Uterine smooth muscle cell (primary cell): ENCODE data around the gene TRPV4. TPM values are rescaled to one million over a fixed set of nuclear protein-coding genes. Genes with fewer than 3 reads are reported as not detected.

Experiments used
- total RNA-seq: library from RNA; depleted of rRNA; stranded (reverse); fragments of >200 nt; gene quantifications from 2 replicates; pipeline ENCODE4 v1.2.3, GENCODE V29; 2014

Gene TRPV4
- 0.66 and 2.2 TPM in 2 replicates for total RNA-seq

DNA sequence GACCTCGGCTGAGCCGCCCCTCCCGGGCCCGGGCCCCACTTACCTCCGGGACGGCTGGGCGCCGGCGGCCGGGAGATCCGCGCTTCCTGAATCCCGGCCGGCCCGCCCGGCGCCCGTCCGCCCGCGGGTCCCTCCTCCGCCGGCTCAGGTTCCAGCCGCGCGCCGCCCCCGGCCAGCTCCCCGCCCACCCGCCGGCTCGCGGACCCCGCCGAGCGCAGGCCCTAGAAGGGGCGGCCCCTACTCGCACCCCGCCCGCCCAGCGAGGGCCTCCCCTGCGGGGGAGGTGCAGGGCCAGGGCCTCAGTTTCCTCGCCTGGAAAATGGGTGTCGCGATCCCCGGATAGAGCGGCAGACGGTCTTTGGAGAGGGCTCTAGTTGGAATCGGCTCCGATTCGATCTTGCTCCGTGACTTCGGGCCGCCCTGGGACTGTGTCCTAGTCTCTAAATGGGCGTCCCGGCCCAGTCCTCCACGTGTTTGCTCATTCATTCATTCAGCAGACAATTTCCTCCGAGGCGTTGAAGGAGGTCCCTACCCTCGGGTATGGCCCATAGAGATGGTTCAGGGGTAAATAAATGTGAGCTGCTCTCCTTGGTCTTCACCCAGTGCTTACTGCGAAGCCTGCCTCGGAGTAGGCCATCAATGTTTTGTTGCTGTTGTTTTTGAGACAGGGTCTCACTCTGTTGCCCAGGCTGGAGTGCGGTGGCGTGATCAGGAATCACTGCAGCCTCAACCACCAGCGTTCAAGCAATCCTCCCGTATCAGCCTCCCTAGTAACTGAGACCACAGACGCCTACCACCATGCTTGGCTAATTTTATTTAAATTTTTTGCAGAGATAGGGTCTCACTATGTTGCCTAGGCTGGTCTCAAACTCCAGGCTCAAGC is at the start of gene TRPV4:
Gene TRPV4, minus strand, starts transcription at position 92 of the 883 bp plus-strand sequence. CDS start 18,602 bp downstream, outside the sequence.

GRCh38 chr12:109880043-109880931 is 47.1 kb upstream of the TRPV4 start, which contains the start of gene GLTP:
TSS of gene GLTP (minus strand) at chr12:109880541. CDS start at chr12:109880374, 167 bp downstream.

Other genes starting within 250 kb of the TRPV4 start
- gene FAM222A, start 119.6 kb downstream of the TRPV4 start, total RNA-seq = 0.11 and 0.37 TPM in 2 replicates
- 42.0 and 82.8 TPM in 2 replicates for gene GLTP, start 47.1 kb upstream of the TRPV4 start, total RNA-seq
- 10.2 and 14.8 TPM in 2 replicates for gene TCHP, start 66.9 kb upstream of the TRPV4 start, total RNA-seq
- gene GIT2, start 163.0 kb upstream of the TRPV4 start, total RNA-seq = 36.6 and 44.8 TPM in 2 replicates
- gene ANKRD13A, start 166.0 kb upstream of the TRPV4 start, total RNA-seq = 108 and 201 TPM in 2 replicates
- gene C12orf76, start 215.1 kb upstream of the TRPV4 start, total RNA-seq = 10.2 and 18.2 TPM in 2 replicates